HL-60 (cell line): ENCODE data around the gene GNB1.

Experiments used
- DNase-seq, 2 experiments: peaks; one replicate each; pipeline ENCODE4 v3.0.0-alpha.2; 2010 to 2020; ENCODE audit warnings: low read depth in 1 of 2, low spot score in 1 of 2
- H3K27ac ChIP-seq: fragments of 250-450 bp; sonication (Bioruptor Pico); replicated peaks from 2 replicates; pipeline ENCODE4 v1.5.1; 2020; ENCODE audit warnings: mild to moderate bottlenecking, moderate library complexity
- H3K27me3 ChIP-seq: fragments of 250-450 bp; sonication (Bioruptor Pico); 2 replicates; pipeline ENCODE4 v1.5.1; 2021; ENCODE audit warnings: mild to moderate bottlenecking, moderate library complexity; ENCODE audit not compliant: insufficient read depth, poor library complexity, severe bottlenecking
- H3K4me3 ChIP-seq: replicated peaks from 2 replicates; pipeline ENCODE4 v1.5.1; 2011; ENCODE audit warnings: mild to moderate bottlenecking, control low read depth, low read length; ENCODE audit not compliant: insufficient read depth
- GABPA ChIP-seq: IDR thresholded peaks from 2 replicates; pipeline ENCODE4 v1.6.1; 2012; ENCODE audit warnings: low read depth
- POLR2AphosphoS5 ChIP-seq: IDR thresholded peaks from 2 replicates; pipeline ENCODE4 v1.6.1; 2012; ENCODE audit warnings: low read depth
- SPI1 ChIP-seq: IDR thresholded peaks from 2 replicates; pipeline ENCODE4 v1.6.1; 2012; ENCODE audit warnings: low read depth, mild to moderate bottlenecking, borderline replicate concordance
- long read RNA-seq: library from polyadenylated mRNA; unstranded; transcript quantifications from one replicate; pipeline ENCODE4 v2.0.0, GENCODE V29; 2020
- TF ChIP-seq, protein P1 (sequence below): IDR thresholded peaks from 2 replicates; pipeline ENCODE4 v1.6.1; 2012; ENCODE audit warnings: low read depth; ENCODE audit not compliant: insufficient replicate concordance
- TF ChIP-seq, protein P2 (sequence below): IDR thresholded peaks from one replicate; pipeline ENCODE4 v1.5.1; 2011; ENCODE audit warnings: low read length, control low read depth, inconsistent platforms; ENCODE audit not compliant: insufficient read depth

The GNB1 gene
- long read RNA-seq, transcript GNB1-201 (12 exons, 3,132 nt): major isoform, 12 of 80 reads
- long read RNA-seq, partial matches to known transcripts: 39 of 80 reads
- long read RNA-seq, other reads (novel, unspliced or antisense): 26 of 80 reads

- DNase-seq: peak; percentile 77 to 86
- H3K4me3 ChIP-seq: peak within 1 kb of the TSS; percentile 73
- TF ChIP-seq GABPA (no peak), SPI1 (no peak), POLR2AphosphoS5 (peak; percentile 23)
- TF ChIP-seq, protein P1, sequence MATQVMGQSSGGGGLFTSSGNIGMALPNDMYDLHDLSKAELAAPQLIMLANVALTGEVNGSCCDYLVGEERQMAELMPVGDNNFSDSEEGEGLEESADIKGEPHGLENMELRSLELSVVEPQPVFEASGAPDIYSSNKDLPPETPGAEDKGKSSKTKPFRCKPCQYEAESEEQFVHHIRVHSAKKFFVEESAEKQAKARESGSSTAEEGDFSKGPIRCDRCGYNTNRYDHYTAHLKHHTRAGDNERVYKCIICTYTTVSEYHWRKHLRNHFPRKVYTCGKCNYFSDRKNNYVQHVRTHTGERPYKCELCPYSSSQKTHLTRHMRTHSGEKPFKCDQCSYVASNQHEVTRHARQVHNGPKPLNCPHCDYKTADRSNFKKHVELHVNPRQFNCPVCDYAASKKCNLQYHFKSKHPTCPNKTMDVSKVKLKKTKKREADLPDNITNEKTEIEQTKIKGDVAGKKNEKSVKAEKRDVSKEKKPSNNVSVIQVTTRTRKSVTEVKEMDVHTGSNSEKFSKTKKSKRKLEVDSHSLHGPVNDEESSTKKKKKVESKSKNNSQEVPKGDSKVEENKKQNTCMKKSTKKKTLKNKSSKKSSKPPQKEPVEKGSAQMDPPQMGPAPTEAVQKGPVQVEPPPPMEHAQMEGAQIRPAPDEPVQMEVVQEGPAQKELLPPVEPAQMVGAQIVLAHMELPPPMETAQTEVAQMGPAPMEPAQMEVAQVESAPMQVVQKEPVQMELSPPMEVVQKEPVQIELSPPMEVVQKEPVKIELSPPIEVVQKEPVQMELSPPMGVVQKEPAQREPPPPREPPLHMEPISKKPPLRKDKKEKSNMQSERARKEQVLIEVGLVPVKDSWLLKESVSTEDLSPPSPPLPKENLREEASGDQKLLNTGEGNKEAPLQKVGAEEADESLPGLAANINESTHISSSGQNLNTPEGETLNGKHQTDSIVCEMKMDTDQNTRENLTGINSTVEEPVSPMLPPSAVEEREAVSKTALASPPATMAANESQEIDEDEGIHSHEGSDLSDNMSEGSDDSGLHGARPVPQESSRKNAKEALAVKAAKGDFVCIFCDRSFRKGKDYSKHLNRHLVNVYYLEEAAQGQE: no peak
- TF ChIP-seq, protein P2, sequence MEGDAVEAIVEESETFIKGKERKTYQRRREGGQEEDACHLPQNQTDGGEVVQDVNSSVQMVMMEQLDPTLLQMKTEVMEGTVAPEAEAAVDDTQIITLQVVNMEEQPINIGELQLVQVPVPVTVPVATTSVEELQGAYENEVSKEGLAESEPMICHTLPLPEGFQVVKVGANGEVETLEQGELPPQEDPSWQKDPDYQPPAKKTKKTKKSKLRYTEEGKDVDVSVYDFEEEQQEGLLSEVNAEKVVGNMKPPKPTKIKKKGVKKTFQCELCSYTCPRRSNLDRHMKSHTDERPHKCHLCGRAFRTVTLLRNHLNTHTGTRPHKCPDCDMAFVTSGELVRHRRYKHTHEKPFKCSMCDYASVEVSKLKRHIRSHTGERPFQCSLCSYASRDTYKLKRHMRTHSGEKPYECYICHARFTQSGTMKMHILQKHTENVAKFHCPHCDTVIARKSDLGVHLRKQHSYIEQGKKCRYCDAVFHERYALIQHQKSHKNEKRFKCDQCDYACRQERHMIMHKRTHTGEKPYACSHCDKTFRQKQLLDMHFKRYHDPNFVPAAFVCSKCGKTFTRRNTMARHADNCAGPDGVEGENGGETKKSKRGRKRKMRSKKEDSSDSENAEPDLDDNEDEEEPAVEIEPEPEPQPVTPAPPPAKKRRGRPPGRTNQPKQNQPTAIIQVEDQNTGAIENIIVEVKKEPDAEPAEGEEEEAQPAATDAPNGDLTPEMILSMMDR: no peak
- no peaks in the 10 kb centered on the region for H3K27me3 ChIP-seq
- H3K27ac ChIP-seq: peak within 1 kb of the TSS; percentile 97
Observed at GRCh38 chr1:1890506-1891348, at the start of gene GNB1. Gene GNB1, minus strand, starts transcription at chr1:1891087. Its CDS starts 65,634 bp downstream, at chr1:1825453.

GRCh38 chr1:1940123-1940425, 49.2 kb upstream of the GNB1 start:
- DNase-seq: no peak
- H3K4me3 ChIP-seq: no peak overlapping the region
- peaks cover 17% of the 10 kb centered on the region for H3K27me3 ChIP-seq
- no peak overlapping the region for H3K27ac ChIP-seq
- TF ChIP-seq, protein P1: no peak
- TF ChIP-seq, protein P2: no peak
- TF ChIP-seq POLR2AphosphoS5 (no peak), GABPA (no peak), SPI1 (no peak)

DNA sequence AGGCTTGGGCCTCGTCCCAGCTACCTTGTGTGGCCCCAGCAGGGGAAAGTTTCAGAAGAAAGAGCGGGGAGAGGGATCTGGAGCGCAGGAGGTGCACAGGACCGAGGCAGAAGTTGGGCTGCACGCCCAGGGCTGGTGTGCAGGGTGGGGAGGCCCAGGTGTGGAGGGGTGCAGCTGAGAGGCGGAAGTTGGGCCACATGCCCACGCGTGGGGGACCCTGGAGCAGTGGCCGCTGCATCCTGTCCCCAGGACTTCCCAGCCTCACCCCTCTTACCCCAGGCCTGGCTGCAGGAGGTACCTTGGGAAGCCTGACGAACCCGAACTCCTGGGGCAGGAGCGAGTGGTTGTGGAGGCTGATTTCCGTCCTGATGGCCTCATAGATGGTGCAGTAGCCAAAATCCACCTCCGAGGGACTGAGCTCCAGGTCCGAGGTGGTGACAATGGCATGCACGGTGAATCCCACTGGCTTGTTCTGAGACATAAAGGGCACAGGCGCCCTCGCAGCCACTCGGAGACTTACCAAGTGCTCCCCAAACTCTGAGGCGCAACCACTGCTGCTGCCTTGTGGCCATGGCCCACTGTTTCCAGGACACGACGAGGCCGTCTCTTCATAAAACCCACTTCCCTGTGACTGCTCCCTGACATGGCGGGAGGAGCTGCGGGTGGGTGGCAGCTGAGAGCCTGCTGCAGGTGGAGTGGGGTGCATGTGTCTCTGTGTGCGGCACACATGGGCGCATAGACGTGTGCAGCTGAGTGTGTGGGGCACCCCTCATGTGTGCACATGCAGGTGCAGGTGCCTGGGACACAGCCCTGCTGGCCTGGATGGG, 48.6 kb upstream of the GNB1 start:
- Histone ChIP-seq H3K27ac (no peak overlapping the region), H3K4me3 (no peak overlapping the region), H3K27me3 (peaks cover 17% of the 10 kb centered on the region)
- no peak for DNase-seq
- TF ChIP-seq SPI1: no peak
- TF ChIP-seq, protein P2: no peak
- no peak for TF ChIP-seq GABPA
- TF ChIP-seq, protein P1: no peak
- no peak for TF ChIP-seq POLR2AphosphoS5
